ENCODE measurements around the gene ABCG2. TPM values are rescaled to one million over a fixed set of nuclear protein-coding genes. Genes with fewer than 3 reads are reported as not detected.

The ABCG2 gene
- total RNA-seq, 4 donors from 2014 or later = 3.4 to 16.2 (median 7.9) TPM

DNA sequence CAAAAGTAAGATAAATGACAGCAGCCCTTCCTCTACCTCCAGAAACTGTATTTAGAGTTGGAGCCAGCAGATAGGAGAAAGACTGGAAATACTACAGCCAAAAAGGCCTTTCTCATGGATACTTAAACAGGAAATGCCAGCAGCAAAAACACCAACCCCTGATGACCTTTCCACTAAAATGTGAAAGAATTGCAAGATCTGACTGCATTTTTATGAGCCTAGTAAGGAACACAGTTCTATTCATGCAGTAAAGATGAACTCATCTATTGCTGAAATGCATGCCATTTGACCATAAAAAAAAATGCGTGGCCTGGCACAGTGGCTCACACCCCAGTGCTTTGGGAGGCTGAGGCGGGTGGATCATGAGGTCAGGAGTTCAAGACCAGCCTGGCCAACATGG lies 19.9 kb downstream of the ABCG2 start:
- no peak for DNase-seq (ENCODE audit: low spot score)
- TF ChIP-seq, protein P1, sequence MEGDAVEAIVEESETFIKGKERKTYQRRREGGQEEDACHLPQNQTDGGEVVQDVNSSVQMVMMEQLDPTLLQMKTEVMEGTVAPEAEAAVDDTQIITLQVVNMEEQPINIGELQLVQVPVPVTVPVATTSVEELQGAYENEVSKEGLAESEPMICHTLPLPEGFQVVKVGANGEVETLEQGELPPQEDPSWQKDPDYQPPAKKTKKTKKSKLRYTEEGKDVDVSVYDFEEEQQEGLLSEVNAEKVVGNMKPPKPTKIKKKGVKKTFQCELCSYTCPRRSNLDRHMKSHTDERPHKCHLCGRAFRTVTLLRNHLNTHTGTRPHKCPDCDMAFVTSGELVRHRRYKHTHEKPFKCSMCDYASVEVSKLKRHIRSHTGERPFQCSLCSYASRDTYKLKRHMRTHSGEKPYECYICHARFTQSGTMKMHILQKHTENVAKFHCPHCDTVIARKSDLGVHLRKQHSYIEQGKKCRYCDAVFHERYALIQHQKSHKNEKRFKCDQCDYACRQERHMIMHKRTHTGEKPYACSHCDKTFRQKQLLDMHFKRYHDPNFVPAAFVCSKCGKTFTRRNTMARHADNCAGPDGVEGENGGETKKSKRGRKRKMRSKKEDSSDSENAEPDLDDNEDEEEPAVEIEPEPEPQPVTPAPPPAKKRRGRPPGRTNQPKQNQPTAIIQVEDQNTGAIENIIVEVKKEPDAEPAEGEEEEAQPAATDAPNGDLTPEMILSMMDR (IDR thresholded peaks at IDR 0.05) = no peak
- no peak for ATAC-seq (ENCODE audit: low FRiP score)

GRCh38 chr4:88137112-88137511 lies 21.3 kb downstream of the ABCG2 start:
- TF ChIP-seq, protein P1 (IDR thresholded peaks at IDR 0.05) = no peak
- DNase-seq (ENCODE audit: low spot score) = no peak
- ATAC-seq (ENCODE audit: low FRiP score) = no peak

GRCh38 chr4:88136249-88136648 lies 22.2 kb downstream of the ABCG2 start:
- TF ChIP-seq, protein P1 (IDR thresholded peaks at IDR 0.05) = no peak
- DNase-seq (ENCODE audit: low spot score) (no peak), ATAC-seq (ENCODE audit: low FRiP score) (no peak)

DNA sequence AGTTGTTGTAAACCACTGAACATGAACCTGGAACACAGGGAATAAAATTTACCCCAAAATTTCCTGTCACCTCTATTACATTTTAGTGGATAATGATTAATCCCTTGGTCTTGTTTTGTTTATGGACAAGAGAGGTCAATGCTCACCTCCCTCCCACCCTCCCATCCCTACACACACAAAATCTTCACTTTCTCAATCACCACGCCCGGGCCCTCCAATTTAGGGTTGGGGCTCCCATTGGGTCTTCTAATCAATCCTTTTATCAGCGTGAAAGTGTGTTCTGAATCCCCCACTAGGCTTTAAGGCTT lies 23.1 kb downstream of the ABCG2 start:
- ATAC-seq (ENCODE audit: low FRiP score) = no peak
- TF ChIP-seq, protein P1 (IDR thresholded peaks at IDR 0.05) = no peak
- DNase-seq (ENCODE audit: low spot score) = no peak

- TF ChIP-seq, protein P1 (IDR thresholded peaks at IDR 0.05) = no peak
- DNase-seq (ENCODE audit: low spot score) = no peak
- no peak for ATAC-seq (ENCODE audit: low FRiP score)
These were observed 23.7 kb downstream of the ABCG2 start for GRCh38 chr4:88134536-88135355.

DNA sequence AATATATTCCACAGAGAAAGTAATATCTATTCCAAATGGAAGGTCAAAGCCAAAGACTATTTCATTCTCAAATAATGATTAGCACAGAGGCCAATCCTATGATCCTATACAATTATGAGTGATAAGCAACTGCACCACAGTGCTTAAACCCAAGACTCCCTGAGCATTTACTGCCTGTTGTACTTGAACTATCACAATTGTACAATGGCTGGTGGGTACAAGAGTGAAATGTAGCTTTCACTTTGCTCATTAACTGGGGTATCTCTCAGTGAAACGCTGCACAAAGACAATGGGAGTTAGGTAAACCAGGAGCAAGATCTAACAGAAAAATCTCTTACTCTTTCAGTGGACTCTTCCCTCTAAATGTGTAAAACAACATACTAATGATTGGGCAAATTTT lies 24.3 kb downstream of the ABCG2 start:
- ATAC-seq (ENCODE audit: low FRiP score) = no peak
- no peak for DNase-seq (ENCODE audit: low spot score)
- TF ChIP-seq, protein P1 (IDR thresholded peaks at IDR 0.05) = no peak

Measured in omental fat pad (tissue), 4 donors.